GM21423 (cell line): ENCODE data around the gene FADS2.
A peak's percentile ranks its signal among the peaks of the same experiment; 100 is the strongest.

Source experiments
- ATAC-seq: cut with Tn5 transposase; IDR thresholded peaks from one replicate; pipeline ENCODE4 v1.9.1; 2021; ENCODE audit warnings: mild to moderate bottlenecking, moderate library complexity; ENCODE audit not compliant: unreplicated experiment

FADS2 gene

GRCh38 chr11:61883327-61883726, 55.2 kb downstream of the FADS2 start:
- ATAC-seq = no peak

- ATAC-seq = no peak
These were observed 55.8 kb downstream of the FADS2 start for GRCh38 chr11:61883947-61884346.

- no peak for ATAC-seq
These were observed 57.2 kb downstream of the FADS2 start for GRCh38 chr11:61885166-61885778.

GRCh38 chr11:61885784-61886580, 57.9 kb downstream of the FADS2 start:
- ATAC-seq = no peak

GRCh38 chr11:61886643-61887042, 58.5 kb downstream of the FADS2 start:
- no peak for ATAC-seq

DNA sequence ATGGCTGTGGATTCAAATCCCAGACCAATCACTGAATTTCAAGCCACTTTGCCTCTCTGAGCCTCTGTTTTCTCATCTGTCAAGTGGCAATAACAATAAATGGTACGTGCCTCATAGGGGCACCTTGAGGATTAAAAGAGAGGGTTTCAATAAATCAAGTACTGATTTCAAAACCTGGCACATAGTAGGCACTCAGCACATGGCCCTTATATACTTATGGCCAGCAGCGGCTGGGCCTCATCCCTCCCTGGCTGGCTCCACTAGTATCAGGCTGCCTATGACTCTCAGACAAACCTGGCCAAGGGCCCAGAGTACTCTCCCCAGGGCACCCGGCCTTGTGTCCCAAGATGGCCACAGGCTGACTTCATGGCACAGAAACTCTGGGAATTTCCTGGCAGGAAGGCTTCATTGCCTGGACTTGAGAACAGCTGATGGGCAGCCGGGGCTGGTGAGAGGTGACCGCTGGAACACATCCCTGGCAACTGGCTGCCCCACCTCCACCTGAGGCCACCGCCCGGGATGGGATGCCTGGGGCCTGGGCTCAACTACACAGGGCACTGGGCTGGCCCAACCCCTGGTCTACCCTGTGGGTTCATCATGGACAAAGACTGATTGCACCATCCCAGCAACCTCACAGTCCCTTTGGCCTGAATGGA, 59.9 kb downstream of the FADS2 start:
- ATAC-seq = no peak

DNA sequence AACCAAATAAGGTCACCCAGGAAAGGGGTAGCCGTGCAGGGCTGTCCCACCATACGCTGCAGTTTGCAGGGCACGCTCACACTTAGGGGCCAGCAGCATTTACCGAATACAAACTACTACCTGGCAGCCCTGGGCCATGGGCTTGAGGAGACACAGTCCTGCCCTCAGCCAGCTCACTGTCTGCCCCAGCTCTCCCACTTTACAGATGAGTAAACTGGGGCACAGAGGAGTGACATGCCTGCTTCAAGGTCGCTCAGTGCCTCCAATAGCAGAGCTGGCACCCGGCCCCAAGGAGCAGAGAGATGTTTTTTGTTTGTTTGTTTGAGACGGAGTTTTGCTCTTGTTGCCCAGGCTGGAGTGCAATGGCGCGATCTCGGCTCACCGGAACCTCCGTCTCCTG, 60.5 kb downstream of the FADS2 start:
- no peak for ATAC-seq

- no peak for ATAC-seq
These were observed 61.7 kb downstream of the FADS2 start for GRCh38 chr11:61889831-61890230.

GRCh38 chr11:61890529-61891330, 62.6 kb downstream of the FADS2 start:
- ATAC-seq = peak; percentile 10

DNA sequence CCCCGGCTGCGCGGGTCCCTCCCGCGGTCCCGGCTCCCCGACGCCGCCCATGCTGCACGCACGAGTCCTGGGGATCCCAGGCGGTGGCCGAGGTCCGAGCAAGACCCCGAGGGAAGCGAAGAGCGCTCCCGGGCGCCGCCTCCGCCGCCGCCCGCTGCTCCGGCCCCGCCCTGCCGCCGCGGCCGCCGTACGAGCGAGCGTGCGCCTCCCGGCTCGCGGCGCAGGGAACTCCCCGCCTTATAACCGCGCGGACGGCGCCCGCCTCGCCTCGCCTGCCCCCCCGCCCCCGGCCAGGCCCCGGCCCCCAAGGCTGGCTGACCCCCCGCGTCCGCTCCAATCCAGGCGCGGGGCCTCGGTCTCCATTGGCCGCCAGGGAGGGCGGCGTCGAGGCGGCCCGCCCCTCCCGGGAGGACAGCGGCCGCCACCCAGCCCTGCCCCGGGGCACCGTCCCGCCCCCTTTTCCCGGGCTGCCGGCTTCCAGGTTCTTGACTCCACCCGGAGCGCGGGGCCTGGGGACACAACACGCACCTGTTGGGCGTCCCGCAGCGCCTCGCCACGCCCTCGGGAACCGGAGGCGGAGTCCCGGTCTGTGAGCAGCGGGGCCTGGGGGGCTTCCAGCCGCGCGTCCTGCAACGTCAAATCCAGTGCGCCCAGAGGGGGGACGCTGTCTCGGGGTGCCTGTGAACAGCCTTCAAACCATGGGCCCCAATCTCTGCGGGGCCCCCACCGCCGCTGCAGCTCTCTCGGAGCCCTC, 63.4 kb downstream of the FADS2 start, which contains the start of gene FADS3:
Gene FADS3, minus strand, starts transcription at position 215 of the 754 bp plus-strand sequence. Its CDS starts 164 bp downstream, at position 51.
- ATAC-seq = peak; percentile 60

- ATAC-seq = no peak
These were observed 63.9 kb downstream of the FADS2 start for GRCh38 chr11:61892085-61892370.

DNA sequence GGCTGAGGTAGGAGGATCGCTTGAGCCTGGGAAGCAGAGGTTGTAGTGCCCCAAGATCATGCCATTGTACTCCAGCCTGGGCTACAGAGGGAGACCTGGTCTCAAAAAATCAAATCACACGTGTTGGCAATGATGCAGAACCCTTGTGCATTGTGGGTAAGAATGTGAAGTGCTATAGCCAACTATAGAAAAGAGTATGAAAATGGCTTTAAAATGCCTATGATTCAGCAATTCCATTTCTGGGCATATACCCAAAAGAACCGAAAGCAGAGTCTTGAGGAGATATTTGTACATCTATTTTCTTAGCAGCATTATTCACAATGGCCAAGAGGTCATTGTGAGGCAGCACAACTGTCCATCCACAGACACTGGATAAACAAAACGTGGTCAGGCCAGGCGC, 65.9 kb downstream of the FADS2 start:
- no peak for ATAC-seq

GRCh38 chr11:61895046-61895717, 67.1 kb downstream of the FADS2 start:
- no peak for ATAC-seq

DNA sequence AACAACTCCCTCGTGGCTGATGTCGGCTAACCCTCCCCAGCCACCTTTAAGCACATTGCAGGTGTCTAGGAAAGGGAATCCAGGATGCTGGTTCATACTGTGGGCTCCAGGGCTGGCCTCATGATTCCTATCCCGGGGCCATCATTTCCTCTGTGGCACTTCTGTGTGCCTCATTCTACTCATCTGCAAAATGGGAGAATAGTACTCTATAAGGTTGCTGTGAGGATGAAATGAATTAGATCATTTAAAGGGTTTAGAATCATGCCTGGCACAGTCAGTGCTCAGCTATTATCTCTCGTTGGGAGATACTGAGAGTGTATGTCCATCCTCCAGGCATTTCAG, 67.6 kb downstream of the FADS2 start:
- no peak for ATAC-seq

DNA sequence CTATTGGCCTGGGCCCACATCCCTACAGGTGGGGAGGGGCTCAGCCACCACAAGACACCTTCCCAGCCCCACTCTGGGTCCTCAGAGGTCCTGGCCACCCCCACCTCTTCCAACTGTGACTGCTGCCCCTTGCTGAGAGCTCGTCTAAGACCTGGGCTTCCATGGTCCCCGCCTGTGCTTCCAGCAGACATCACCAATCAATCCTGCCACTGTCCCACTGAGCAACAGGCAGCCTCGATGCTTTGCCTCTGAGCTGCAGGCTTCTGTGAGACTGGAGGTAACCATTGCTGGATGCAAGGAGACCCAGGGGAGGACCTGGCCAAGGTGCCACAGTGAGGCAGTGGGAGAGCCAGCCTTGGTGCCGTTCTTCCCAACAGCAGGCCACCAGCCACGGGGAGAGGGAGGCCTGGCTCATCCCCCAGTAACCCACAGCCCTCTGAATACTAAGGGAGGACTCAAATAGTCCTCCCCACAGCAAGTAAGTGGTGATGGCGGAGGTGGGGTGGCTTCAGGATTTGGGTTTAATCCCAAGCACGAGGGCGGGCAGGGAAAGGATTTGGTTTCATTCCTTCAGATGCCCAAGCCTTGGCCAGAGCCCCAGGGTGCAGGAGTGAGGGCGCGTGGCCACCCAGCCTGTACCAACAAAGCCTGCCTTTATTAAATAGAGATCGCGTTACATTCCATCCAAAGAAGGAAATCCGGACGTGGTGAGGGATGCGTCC, 68.7 kb downstream of the FADS2 start:
- ATAC-seq = no peak

DNA sequence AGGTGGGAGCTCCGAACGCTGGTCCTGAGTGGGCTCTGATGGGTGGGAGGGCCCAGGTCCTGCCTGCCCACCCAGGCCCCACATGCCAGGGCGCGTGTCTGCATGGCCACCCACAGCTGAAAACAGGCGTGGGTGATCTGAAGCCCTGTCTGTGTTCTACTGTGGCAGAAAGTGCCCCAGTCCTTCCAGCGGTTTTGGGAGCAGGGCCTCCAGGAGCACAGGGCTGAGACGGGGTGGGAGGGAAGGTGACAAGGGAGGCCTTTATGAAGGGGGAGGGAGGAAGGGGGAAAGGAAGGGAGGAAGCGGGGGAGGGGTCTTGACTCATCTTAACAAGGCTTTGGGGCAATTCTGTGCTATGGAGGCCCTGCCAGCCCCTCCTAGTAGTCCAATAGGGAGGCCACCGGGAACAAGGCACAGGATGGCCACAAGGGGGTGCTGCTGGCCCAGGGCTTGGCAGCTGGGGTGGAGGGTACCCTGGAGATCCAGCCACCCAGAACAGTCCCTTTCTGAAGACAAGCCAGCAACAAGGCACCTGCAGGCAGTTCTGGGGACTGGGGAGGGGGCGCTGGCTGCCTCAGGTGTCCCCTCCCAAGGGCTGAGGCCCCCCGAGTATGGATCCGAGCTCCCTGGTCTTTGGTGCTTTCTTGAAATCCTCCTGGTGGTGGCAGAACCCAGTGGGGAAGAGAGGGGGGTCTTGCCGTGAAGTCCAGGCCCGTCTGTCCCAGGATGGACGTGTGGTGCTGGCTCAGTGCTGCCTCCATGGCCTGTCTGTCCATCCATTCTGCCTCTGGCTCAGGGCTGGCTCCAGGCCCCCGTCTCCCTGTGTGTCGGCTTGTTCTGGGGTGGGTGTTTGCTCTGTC, 69.5 kb downstream of the FADS2 start:
- ATAC-seq = no peak

DNA sequence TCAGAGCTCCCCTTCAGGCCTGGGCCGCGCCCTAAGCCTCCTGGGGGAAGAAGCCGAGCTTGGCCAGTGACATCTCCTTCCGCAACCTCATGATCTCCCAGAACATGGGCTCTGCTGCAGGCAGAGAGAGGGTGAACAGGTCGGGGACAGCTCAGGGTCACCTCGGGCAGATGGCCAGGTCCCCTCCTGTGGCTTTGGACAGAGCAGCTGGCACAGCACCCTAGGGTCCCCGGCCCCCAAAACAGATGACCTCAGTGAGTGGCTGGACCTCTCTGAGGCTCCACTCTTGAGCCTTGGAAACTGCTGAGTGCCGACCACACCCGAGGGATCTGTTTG, 70.1 kb downstream of the FADS2 start:
- no peak for ATAC-seq

- ATAC-seq = peak; percentile 59
These were observed 71.2 kb downstream of the FADS2 start for GRCh38 chr11:61899146-61899841.
